Muscle layer of colon (tissue), 2 donors: ENCODE data around the gene FMN1.

ENCODE experiments used
- H3K27ac ChIP-seq: one replicate; pipeline ENCODE4 v1.7.0; 2013; ENCODE audit warnings: low read depth, mild to moderate bottlenecking, low read length, moderate library complexity
- H3K27me3 ChIP-seq, 2 donors: one replicate each; pipeline ENCODE4 v1.7.0; 2013; ENCODE audit warnings: low read length in 2 of 2, mild to moderate bottlenecking in 2 of 2; ENCODE audit not compliant: insufficient read depth in 2 of 2, control insufficient read depth in 1 of 2
- H3K36me3 ChIP-seq: one replicate; pipeline ENCODE4 v1.7.0; 2013; ENCODE audit warnings: mild to moderate bottlenecking, low read length; ENCODE audit not compliant: insufficient read depth
- H3K4me1 ChIP-seq: one replicate; pipeline ENCODE4 v1.7.0; 2013; ENCODE audit warnings: mild to moderate bottlenecking, low read length; ENCODE audit not compliant: insufficient read depth
- H3K4me3 ChIP-seq, 2 donors: one replicate each; pipeline ENCODE4 v1.7.0; 2013; ENCODE audit warnings: low read length in 2 of 2, low read depth in 1 of 2, mild to moderate bottlenecking in 1 of 2, moderate library complexity in 1 of 2
- H3K9ac ChIP-seq: one replicate; pipeline ENCODE4 v1.7.0; 2013; ENCODE audit warnings: low read length
- H3K9me3 ChIP-seq: one replicate; pipeline ENCODE4 v1.7.0; 2013; ENCODE audit warnings: mild to moderate bottlenecking, low read length
- donor health status: abdominal sarcoma.
- donor health status: Adenocarcinoma of cecum.

FMN1 gene

DNA sequence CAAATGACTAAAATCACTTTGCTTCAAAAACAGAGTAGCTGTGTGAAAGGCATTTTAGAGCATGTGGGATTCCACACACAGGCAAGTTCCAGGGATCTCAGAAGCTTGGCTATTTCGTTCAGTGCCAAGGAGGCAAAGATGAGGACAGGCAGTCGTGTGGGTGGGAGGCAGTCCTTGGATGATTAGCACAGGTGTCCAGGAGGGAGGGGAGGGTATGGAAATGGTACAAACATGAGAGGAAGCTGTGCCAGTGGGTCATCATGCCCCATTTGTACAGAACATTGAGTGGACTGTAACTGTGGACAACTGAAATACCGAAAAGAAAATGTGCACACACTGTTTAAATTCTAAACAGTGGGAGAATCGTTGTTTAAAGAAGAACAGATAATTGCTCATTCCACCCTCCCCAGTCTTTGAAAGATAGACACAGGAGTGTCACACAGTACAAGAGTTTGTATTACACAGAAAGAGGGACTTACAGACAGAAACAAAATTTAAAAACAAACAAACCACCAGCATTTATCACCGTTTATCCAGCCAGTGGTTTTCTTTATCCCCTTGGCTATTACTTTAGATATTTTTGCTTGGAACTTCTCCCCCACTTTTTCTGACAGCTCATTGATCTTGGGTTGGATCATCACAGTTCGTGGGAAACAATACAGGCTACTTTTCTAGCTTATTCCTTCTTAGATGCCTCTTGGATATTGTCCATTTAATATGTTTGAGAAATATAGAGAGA, 353.8 kb downstream of the FMN1 start:
- Histone ChIP-seq H3K27me3 (no peaks in the 10 kb centered on the region), H3K36me3 (no peaks in the 10 kb centered on the region), H3K4me3 (no peak overlapping the region), H3K9ac (no peak overlapping the region), H3K9me3 (no peaks in the 10 kb centered on the region), H3K27ac (no peak overlapping the region), H3K4me1 (no peaks in the 10 kb centered on the region)

DNA sequence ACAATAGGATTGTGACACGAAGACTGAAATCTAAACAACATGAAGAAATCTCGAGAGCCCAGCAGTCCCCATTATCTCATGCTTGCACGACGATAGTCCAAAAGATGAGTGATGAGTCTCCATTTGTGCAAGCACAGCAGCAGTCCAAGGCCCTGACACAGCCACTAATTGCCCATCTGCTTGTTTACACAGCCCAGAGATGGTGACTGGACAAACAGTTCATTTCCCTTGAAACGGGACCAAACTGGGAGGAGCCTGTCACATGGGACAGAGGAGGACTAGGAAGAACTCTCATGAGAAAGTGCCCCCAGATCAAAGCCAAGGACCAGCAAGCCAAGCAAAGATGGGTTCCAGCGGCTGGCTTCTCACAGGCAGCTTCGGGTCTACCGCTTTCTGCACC, 355.7 kb downstream of the FMN1 start:
- Histone ChIP-seq H3K9me3 (no peaks in the 10 kb centered on the region), H3K27ac (no peak overlapping the region), H3K4me3 (no peak overlapping the region), H3K27me3 (no peaks in the 10 kb centered on the region), H3K9ac (no peak overlapping the region), H3K36me3 (no peaks in the 10 kb centered on the region), H3K4me1 (no peaks in the 10 kb centered on the region)

DNA sequence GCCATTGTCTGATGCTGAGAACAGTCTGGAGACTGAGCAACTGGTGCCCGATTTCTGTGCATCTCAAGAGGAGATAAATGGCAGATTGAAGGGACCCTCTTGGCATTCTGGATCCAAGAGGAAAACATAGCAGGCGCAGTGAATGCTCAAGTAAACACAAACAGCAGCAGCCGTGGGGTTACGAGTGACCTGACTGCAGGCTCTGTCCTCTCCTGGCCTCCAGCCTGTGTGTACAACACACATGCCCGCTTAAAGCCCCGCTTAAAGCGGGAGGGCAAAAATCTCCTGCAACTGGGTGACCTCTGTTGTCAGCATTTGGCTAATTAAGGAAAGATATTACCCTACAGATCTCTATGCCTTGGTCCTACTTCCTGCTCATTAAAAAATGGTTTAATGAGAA, 356.2 kb downstream of the FMN1 start:
- H3K4me1 ChIP-seq: no peaks in the 10 kb centered on the region
- H3K27ac ChIP-seq: no peak overlapping the region
- H3K9me3 ChIP-seq: no peaks in the 10 kb centered on the region
- H3K36me3 ChIP-seq: no peaks in the 10 kb centered on the region
- no peak overlapping the region for H3K9ac ChIP-seq
- no peak overlapping the region for H3K4me3 ChIP-seq
- H3K27me3 ChIP-seq: no peaks in the 10 kb centered on the region

DNA sequence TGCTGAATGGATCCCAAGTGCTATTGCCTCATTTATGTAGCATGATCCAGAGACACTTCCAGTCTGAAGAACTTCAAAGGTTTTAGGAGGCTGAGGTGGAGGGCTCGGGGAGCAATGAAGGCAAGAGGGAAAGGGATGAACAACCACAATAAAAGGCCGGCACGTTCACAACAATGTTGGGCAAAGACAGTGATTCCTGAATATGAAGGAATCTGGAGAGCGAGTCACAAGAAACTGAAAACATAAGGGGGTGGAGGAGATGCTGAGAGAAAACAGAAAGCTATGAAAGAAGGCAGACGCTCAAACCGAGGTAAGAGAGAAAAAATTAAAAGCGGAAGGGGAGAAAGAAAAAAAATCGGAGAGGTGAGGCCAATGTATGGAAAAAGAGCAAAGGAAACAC, 356.6 kb downstream of the FMN1 start:
- no peaks in the 10 kb centered on the region for H3K27me3 ChIP-seq
- H3K9me3 ChIP-seq: no peaks in the 10 kb centered on the region
- H3K4me1 ChIP-seq: no peaks in the 10 kb centered on the region
- H3K27ac ChIP-seq: no peak overlapping the region
- no peak overlapping the region for H3K4me3 ChIP-seq
- no peak overlapping the region for H3K9ac ChIP-seq
- no peaks in the 10 kb centered on the region for H3K36me3 ChIP-seq

DNA sequence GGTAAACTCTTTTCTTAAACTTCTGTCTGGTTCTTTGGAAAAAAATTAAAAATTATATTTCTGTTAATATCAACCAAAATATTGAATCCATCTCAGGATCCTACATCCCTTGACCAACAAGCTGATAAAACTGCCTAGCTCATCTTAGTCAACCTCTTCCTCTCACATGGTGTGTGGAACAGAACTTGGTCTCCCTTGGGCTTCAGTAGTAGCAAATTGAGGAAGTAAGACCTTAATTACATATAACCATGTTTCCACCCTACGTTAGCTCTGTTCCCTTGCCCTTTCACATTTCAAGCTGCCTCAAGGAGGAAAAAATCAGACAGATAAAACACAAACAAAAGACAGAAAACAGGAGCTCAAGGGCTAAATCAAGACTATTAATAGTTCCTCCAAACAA, 360.4 kb downstream of the FMN1 start:
- no peak overlapping the region for H3K9ac ChIP-seq
- H3K4me3 ChIP-seq: no peak overlapping the region
- H3K9me3 ChIP-seq: no peaks in the 10 kb centered on the region
- no peak overlapping the region for H3K27ac ChIP-seq
- no peaks in the 10 kb centered on the region for H3K27me3 ChIP-seq
- H3K36me3 ChIP-seq: no peaks in the 10 kb centered on the region
- H3K4me1 ChIP-seq: no peaks in the 10 kb centered on the region

DNA sequence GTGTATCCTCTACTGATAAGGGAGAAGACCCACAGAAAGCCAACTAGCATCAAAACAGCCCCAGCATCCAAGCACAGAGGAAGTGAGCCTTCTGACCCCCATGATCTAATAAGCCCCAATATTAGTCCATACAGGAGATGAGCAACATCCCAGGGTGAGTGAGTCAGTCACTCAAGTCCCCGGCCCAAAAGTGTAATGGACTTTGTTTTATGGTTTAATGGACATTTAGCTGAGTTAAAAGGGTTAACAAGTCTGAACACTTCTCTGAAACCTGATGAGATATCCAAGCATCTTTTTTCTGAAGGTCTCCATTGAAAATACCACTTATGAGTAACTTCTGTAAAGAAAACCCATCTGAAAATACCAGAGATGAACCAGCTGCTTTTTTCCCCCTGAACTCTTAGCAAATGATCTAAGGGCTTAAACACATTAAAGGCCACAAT, 361.1 kb downstream of the FMN1 start:
- no peak overlapping the region for H3K27ac ChIP-seq

DNA sequence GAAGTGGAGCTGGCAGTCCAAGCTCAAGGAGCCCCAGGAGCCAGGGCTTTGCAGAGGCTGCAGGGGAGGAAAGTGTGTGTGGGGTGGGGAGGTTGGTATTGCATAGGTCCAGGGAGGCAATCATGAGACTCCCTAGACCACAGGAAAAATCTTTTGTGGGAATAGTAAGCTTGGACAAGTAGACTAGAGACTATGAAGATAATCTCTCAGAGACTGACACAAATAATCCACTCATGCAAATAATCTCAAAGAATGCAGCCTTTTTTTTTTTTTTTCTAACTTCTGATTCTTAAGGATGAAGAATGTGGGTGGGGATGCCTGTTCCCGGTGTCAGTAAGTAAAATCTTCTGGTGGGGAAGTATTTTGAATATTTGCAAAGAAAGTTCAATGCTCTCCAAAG, 363.0 kb downstream of the FMN1 start:
- H3K4me1 ChIP-seq: no peaks in the 10 kb centered on the region
- no peaks in the 10 kb centered on the region for H3K36me3 ChIP-seq
- no peaks in the 10 kb centered on the region for H3K27me3 ChIP-seq
- no peaks in the 10 kb centered on the region for H3K9me3 ChIP-seq
- H3K9ac ChIP-seq: no peak overlapping the region
- no peak overlapping the region for H3K27ac ChIP-seq
- no peak overlapping the region for H3K4me3 ChIP-seq

More for the DNA sequence above, 361.1 kb downstream of the FMN1 start:
- Histone ChIP-seq H3K36me3 (no peaks in the 10 kb centered on the region), H3K4me3 (no peak overlapping the region), H3K9me3 (no peaks in the 10 kb centered on the region), H3K27me3 (no peaks in the 10 kb centered on the region), H3K4me1 (no peaks in the 10 kb centered on the region), H3K9ac (no peak overlapping the region)

DNA sequence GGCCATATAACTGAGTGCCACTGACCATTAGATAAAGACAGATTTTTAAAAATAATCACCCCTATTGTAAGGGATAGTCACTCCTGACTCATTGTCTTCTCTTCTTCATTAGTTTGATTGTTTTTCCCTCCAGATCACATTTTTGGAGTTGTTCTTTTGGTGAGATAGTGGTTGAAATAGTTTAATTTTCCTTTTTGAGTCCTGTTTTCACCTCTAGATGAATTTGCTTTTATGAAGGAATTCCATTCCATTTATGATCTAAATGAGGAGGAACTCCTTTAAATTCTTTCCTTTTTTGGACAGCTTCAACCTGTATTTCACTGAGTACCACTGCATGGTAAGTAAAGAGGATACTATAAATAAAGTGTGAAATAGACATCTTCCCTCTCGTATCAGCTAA, 364.3 kb downstream of the FMN1 start:
- H3K9ac ChIP-seq: no peak overlapping the region
- no peaks in the 10 kb centered on the region for H3K36me3 ChIP-seq
- H3K27me3 ChIP-seq: no peaks in the 10 kb centered on the region
- no peaks in the 10 kb centered on the region for H3K4me1 ChIP-seq
- no peaks in the 10 kb centered on the region for H3K9me3 ChIP-seq
- no peak overlapping the region for H3K4me3 ChIP-seq
- no peak overlapping the region for H3K27ac ChIP-seq

DNA sequence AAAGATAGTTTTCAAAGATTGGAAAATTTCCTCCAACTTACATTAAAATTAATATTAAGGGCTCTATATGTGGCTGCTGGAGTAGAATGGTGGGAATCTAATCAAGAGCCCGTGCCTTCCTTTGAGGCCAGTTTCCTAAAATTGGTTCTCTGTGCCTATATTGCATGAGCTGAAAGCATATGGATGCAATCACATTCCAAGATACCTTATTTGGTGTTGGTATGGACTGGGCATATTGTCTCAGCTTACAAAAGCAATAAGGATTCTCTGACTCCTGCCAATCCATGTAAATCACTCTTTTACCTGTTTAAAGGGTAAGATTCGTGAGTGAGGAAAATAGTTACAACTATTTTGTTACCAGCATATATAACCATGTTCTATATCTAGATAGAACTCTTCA, 365.1 kb downstream of the FMN1 start:
- no peaks in the 10 kb centered on the region for H3K36me3 ChIP-seq
- H3K27ac ChIP-seq: no peak overlapping the region
- H3K9me3 ChIP-seq: no peaks in the 10 kb centered on the region
- no peak overlapping the region for H3K9ac ChIP-seq
- no peaks in the 10 kb centered on the region for H3K4me1 ChIP-seq
- no peak overlapping the region for H3K4me3 ChIP-seq
- H3K27me3 ChIP-seq: no peaks in the 10 kb centered on the region

DNA sequence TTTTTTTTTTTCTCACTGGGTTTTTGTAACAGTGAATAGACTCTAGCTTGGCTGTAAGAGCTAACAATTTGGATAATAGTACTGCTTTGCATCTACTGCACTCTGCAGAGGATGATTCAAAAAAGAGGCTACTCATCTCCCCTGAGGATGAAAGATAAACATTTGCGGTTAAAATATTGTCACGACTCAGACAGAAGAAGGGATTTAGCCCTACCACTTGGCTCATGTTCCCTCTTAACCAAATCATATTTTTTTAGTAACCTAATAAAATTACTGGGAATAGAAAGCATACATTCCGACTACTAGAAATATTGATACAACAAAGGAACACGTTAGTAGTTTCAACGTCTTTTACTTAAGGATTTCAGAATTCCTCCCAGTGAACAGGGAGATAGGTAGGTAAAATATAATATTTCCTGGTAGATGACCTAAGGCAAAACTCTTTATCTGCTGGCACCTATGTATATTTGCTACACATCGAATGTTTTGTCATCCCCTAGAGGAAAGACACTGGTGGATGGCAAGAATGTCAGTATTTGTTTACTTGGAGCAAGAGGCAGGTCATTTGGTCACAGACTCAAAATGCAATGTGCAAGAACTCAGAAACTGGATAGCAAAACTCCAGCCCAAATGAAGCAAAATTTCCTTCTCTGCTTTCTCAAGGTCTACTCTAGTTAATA, 365.9 kb downstream of the FMN1 start:
- no peaks in the 10 kb centered on the region for H3K4me1 ChIP-seq
- no peaks in the 10 kb centered on the region for H3K27me3 ChIP-seq
- no peak overlapping the region for H3K9ac ChIP-seq
- H3K9me3 ChIP-seq: no peaks in the 10 kb centered on the region
- H3K27ac ChIP-seq: no peak overlapping the region
- no peaks in the 10 kb centered on the region for H3K36me3 ChIP-seq
- no peak overlapping the region for H3K4me3 ChIP-seq

DNA sequence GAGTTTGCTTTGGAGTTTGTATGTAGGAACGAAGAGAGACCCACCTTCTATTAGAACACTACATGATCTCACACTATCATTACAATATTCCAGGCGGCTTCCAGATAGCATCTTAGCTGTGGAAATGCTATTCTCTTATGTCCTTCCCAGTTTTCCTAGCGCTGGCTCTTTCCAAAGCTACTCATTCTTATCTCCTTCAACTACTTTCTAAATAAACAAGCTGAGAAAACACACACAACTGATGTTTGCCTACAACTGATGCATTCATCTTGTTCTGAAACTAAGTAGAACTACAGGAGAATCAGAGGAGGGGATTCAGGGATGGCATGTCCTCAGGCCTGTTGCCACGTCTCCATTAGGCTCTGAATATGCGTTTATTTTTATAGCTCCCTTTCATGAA, 367.8 kb downstream of the FMN1 start:
- Histone ChIP-seq H3K4me3 (no peak overlapping the region), H3K27me3 (no peaks in the 10 kb centered on the region), H3K27ac (no peak overlapping the region), H3K9me3 (no peaks in the 10 kb centered on the region), H3K4me1 (no peaks in the 10 kb centered on the region), H3K36me3 (no peaks in the 10 kb centered on the region), H3K9ac (no peak overlapping the region)

DNA sequence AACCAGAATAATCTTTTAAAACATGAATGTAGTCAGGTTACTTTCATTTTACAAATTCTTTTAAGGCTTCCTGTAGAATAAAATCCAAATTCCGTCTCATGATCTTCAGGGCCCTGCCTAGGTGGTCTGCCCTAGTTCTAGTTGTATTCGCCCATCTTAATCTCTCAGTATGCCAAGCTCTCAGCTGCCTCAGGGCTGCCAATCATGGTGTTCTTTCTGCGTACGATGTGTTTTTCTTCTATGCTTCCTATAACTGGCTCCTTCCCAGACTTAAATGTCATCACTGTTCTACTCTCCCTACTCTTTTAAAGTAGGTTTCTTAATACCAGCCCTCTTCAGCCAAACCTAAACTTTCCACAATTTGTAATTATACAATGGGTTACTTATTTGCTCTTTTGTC, 369.3 kb downstream of the FMN1 start:
- Histone ChIP-seq H3K4me1 (no peaks in the 10 kb centered on the region), H3K4me3 (no peak overlapping the region), H3K9me3 (no peaks in the 10 kb centered on the region), H3K9ac (no peak overlapping the region), H3K36me3 (no peaks in the 10 kb centered on the region), H3K27me3 (no peaks in the 10 kb centered on the region), H3K27ac (no peak overlapping the region)
